Neural crest cell (in vitro differentiated cells): Measurements from ENCODE around the gene ARSH. TPM values are rescaled to one million over a fixed set of nuclear protein-coding genes. Genes with fewer than 3 reads are reported as not detected.
A peak's percentile ranks its signal among the peaks of the same experiment; 100 is the strongest.
"Not testable (repeated sequence)": the region's sequence is repeated elsewhere in the genome, so short reads cannot be mapped to it uniquely, and the experiment has no call there.

Experiments
- DNase-seq: peaks from one replicate; pipeline ENCODE4 v3.0.0; 2021; ENCODE audit warnings: low read depth, mixed read lengths, low spot score
- H3K27ac Mint-ChIP-seq: one replicate; pipeline ENCODE4 v1.8.0; 2021; ENCODE audit warnings: mild to moderate bottlenecking, mixed read lengths; ENCODE audit not compliant: unreplicated experiment
- H3K27me3 Mint-ChIP-seq: 2 replicates; pipeline ENCODE4 v1.8.0; 2021; ENCODE audit warnings: low read depth, mild to moderate bottlenecking, mixed read lengths
- H3K36me3 Mint-ChIP-seq: 2 replicates; pipeline ENCODE4 v1.8.0; 2021; ENCODE audit warnings: low read depth, mild to moderate bottlenecking, mixed read lengths
- H3K4me1 Mint-ChIP-seq: 2 replicates; pipeline ENCODE4 v1.8.0; 2021; ENCODE audit warnings: mixed read lengths
- H3K4me3 Mint-ChIP-seq: one replicate; pipeline ENCODE4 v1.8.0; 2021; ENCODE audit warnings: mild to moderate bottlenecking, mixed read lengths
- H3K9me3 Mint-ChIP-seq: 2 replicates; pipeline ENCODE4 v1.8.0; 2021; ENCODE audit warnings: mixed read lengths
- total RNA-seq: library from RNA; stranded (reverse); gene quantifications from 2 replicates; pipeline ENCODE4 v1.2.1, GENCODE V29; 2021
- TF ChIP-seq, protein P1 (sequence below): fragments of 200-600 bp; sonication (generic); conservative IDR thresholded peaks from 2 replicates; pipeline ENCODE4 v1.5.0; 2021; ENCODE audit warnings: antibody characterized with exemption, mild to moderate bottlenecking

ARSH gene
- total RNA-seq, 1 donor from 2014 or later = not detected

DNA sequence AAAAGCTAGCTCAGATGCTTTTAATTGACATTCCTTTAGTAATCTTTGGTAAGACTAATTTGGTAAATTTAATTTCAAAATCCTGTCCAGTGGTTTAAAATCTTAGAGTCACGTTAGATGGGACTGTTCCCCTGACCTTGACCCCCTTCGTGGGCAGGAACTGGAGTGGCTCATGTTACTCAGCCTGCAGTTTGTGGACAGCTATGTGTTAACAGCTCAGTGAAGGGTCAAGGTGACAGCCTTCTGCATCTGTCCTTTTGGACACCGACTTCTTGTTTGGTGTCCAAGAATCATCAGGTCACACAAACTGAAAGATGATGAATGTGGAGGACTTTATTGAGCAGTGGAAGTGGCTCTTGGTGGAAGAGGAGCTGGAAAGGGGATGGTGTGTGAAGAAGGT, 37.9 kb downstream of the ARSH start:
- Mint-ChIP-seq H3K36me3 (no peaks in the 10 kb centered on the region), H3K9me3 (peaks cover 3% of the 10 kb centered on the region), H3K27me3 (no peaks in the 10 kb centered on the region), H3K4me1 (no peaks in the 10 kb centered on the region), H3K4me3 (no peak overlapping the region), H3K27ac (no peak overlapping the region)
- TF ChIP-seq, protein P1, sequence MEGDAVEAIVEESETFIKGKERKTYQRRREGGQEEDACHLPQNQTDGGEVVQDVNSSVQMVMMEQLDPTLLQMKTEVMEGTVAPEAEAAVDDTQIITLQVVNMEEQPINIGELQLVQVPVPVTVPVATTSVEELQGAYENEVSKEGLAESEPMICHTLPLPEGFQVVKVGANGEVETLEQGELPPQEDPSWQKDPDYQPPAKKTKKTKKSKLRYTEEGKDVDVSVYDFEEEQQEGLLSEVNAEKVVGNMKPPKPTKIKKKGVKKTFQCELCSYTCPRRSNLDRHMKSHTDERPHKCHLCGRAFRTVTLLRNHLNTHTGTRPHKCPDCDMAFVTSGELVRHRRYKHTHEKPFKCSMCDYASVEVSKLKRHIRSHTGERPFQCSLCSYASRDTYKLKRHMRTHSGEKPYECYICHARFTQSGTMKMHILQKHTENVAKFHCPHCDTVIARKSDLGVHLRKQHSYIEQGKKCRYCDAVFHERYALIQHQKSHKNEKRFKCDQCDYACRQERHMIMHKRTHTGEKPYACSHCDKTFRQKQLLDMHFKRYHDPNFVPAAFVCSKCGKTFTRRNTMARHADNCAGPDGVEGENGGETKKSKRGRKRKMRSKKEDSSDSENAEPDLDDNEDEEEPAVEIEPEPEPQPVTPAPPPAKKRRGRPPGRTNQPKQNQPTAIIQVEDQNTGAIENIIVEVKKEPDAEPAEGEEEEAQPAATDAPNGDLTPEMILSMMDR = no peak
- DNase-seq = no peak

GRCh38 chrX:3044671-3045070, 38.3 kb downstream of the ARSH start:
- no peak overlapping the region for H3K27ac Mint-ChIP-seq

DNA sequence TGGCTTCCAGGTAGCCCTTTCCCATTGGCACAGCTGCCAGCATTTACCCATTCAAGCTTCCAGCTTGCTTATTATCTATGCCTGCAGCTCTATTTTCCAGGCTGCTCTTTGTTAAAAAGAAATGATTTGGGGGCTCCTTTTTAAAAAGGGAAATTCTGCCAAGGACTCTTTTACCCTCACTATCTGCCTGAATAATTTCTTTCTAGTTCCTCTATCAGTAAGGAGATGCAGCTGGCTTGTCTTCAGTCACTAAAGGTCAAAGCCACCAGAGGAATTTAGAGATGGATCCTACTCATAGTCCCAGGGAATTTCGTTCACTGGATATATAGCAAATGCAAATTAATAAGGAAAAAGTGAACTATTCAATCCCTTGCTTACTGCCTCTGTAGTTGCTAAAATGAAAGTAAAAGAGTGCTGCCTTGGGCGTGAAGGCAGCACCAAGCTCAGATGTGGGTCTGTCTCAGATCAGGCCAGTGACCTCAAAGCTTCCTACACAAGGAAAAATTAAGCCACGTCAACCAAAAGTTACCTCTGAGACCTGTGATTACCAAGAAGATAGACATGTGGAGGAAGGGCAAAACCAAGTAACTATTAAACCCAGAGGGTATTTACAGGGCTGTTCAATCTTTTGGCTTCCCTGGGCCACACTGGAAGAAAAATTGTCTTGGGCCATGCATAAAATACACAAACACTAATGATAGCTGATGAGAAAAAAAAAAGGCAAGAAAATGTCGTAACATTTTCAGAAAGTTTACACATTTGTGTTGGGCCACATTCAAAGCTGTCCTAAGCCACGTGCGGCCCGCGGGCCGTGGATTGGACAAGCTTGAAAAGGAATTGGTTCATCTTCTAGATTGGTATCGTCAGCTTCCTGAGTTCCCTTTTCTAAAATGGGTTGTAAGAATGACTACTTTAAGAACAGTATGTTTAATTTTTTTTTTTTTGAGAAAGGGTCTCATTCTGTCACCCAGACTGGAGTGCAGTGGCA, 40.2 kb downstream of the ARSH start:
- no peaks in the 10 kb centered on the region for H3K36me3 Mint-ChIP-seq
- H3K4me1 Mint-ChIP-seq = no peaks in the 10 kb centered on the region
- peaks cover 5% of the 10 kb centered on the region for H3K9me3 Mint-ChIP-seq
- TF ChIP-seq, protein P1 = no peak
- H3K27ac Mint-ChIP-seq = no peak overlapping the region
- no peak overlapping the region for H3K4me3 Mint-ChIP-seq
- DNase-seq = no peak
- H3K27me3 Mint-ChIP-seq = no peaks in the 10 kb centered on the region

More at GRCh38 chrX:3044671-3045070, 38.3 kb downstream of the ARSH start:
- TF ChIP-seq, protein P1 = no peak
- no peak for DNase-seq
- Mint-ChIP-seq H3K9me3 (peaks cover 5% of the 10 kb centered on the region), H3K27me3 (no peaks in the 10 kb centered on the region), H3K36me3 (no peaks in the 10 kb centered on the region), H3K4me1 (no peaks in the 10 kb centered on the region), H3K4me3 (no peak overlapping the region)

DNA sequence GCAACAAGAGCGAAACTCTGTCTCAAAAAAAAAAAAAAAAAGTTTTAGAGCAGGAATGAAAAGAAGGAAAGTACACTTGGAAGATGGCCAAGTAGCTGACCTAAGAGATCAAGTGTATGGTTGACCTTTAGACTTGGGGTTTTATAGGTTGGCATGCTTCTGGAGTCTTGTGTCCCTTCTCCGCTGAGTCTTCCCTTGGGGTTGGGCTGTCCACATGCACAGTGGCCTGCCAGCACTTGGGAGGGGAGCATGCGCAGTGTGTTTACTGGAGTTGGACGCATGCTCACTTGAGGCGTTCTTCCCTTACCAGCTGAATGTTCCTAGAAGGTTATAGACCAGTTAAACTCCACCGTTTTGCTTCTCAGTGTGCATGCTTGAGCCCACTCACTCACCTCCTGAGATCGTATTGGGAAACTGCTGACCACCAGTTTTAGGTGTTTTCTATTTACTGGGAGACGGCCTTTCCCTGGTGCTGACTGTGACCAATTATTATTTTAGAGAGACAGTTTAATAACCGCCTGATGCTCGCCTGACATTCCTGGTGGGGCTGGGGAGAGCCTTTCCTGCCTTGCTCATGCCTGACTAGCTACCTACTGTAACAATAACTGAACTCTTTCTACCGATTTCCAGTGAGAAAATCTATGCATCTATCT, 44.3 kb downstream of the ARSH start:
- H3K9me3 Mint-ChIP-seq, H3K27me3 Mint-ChIP-seq, H3K27ac Mint-ChIP-seq, DNase-seq, H3K4me1 Mint-ChIP-seq, H3K4me3 Mint-ChIP-seq, H3K36me3 Mint-ChIP-seq: not testable (repeated sequence)

DNA sequence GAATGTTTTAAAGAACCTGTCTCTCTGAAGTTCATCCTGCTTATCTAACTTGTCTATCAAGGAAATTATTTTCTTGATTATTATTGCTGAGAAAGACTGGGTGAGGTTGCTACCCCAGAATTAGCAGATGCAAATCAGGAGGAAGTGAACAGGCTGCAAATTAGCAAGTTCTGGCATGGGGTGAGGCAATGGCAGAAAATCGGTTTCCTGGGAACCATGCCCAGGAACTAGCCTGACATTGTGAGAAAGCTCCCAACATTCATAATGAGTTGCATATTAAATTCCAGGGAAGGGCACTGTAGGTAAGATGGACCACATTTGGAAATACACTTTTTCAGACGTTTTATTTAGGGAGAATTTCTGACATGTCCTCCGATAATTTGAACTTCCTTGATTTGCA, 46.5 kb downstream of the ARSH start:
- Mint-ChIP-seq H3K4me3 (no peak overlapping the region), H3K4me1 (no peaks in the 10 kb centered on the region), H3K27ac (no peak overlapping the region), H3K27me3 (no peaks in the 10 kb centered on the region), H3K9me3 (peaks cover 5% of the 10 kb centered on the region), H3K36me3 (no peaks in the 10 kb centered on the region)
- DNase-seq = no peak
- TF ChIP-seq, protein P1 = no peak

- H3K9me3 Mint-ChIP-seq = peaks cover 4% of the 10 kb centered on the region
- DNase-seq = no peak
- TF ChIP-seq, protein P1 = no peak
- peaks cover 4% of the 10 kb centered on the region for H3K4me1 Mint-ChIP-seq
- no peak overlapping the region for H3K4me3 Mint-ChIP-seq
- peak overlapping the region; percentile 72 for H3K27ac Mint-ChIP-seq
- H3K36me3 Mint-ChIP-seq = no peaks in the 10 kb centered on the region
- peaks cover 7% of the 10 kb centered on the region for H3K27me3 Mint-ChIP-seq
These were observed 60.2 kb downstream of the ARSH start for GRCh38 chrX:3066555-3066954.
